Measurements from ENCODE around the gene TMEM255B.

GRCh38 chr13:113855012-113855921 lies 96.2 kb downstream of the TMEM255B start:
- TF ChIP-seq, protein P1, sequence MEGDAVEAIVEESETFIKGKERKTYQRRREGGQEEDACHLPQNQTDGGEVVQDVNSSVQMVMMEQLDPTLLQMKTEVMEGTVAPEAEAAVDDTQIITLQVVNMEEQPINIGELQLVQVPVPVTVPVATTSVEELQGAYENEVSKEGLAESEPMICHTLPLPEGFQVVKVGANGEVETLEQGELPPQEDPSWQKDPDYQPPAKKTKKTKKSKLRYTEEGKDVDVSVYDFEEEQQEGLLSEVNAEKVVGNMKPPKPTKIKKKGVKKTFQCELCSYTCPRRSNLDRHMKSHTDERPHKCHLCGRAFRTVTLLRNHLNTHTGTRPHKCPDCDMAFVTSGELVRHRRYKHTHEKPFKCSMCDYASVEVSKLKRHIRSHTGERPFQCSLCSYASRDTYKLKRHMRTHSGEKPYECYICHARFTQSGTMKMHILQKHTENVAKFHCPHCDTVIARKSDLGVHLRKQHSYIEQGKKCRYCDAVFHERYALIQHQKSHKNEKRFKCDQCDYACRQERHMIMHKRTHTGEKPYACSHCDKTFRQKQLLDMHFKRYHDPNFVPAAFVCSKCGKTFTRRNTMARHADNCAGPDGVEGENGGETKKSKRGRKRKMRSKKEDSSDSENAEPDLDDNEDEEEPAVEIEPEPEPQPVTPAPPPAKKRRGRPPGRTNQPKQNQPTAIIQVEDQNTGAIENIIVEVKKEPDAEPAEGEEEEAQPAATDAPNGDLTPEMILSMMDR (IDR thresholded peaks at IDR 0.05): no peak
- no peak for TF ChIP-seq POLR2A (IDR thresholded peaks at IDR 0.05)

All from prostate gland (tissue), 2 donors.